ENCODE data around the gene GRB10. TPM values are rescaled to one million over a fixed set of nuclear protein-coding genes. Genes with fewer than 3 reads are reported as not detected.

The GRB10 gene
- total and polyA plus RNA-seq, 2 of the 8 experiments (the other 6 are each of a cell fraction or from before 2014, with no cell fraction given) = 35.7 to 97.0 TPM

GRCh38 chr7:50594734-50595485 lies 187.8 kb downstream of the GRB10 start (continued):
- TF ChIP-seq EZH2 (IDR thresholded peaks at IDR 0.05; ENCODE audit: low read depth, low read length, severe bottlenecking) = no peak

Data from H1 (cell line).